ENCODE data around the gene OR1N2.

DNA sequence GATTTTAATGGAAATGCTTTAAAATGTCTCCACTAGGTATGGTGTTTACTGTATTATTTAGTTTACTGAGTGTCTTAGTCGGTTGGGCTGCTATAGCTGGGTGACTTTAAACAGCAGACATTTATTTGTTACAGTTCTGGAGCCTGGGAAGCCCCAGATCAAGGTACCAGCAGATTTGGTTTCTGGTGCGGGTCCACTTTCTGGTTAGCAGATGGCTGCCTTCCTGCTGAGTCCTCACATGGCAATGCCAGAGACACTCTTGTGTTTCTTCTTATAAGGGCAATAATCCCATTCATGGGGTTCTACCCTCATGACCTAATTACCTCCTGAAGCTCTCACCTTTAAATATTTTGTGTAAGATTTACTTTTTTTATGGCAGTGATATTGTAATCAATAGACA is 34.7 kb upstream of the OR1N2 start:
- TF ChIP-seq POLR2A (IDR thresholded peaks at IDR 0.05): no peak
- TF ChIP-seq CTCF (IDR thresholded peaks at IDR 0.05): no peak

All from tibial nerve (tissue), 3 donors.